GM19463 (cell line): ENCODE data around the gene IER3.

Experiments
- ATAC-seq: cut with Tn5 transposase; IDR thresholded peaks from one replicate; pipeline ENCODE4 v1.9.1; 2021; ENCODE audit warnings: mild to moderate bottlenecking, moderate library complexity; ENCODE audit not compliant: unreplicated experiment

IER3 gene, protein sequence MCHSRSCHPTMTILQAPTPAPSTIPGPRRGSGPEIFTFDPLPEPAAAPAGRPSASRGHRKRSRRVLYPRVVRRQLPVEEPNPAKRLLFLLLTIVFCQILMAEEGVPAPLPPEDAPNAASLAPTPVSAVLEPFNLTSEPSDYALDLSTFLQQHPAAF

DNA sequence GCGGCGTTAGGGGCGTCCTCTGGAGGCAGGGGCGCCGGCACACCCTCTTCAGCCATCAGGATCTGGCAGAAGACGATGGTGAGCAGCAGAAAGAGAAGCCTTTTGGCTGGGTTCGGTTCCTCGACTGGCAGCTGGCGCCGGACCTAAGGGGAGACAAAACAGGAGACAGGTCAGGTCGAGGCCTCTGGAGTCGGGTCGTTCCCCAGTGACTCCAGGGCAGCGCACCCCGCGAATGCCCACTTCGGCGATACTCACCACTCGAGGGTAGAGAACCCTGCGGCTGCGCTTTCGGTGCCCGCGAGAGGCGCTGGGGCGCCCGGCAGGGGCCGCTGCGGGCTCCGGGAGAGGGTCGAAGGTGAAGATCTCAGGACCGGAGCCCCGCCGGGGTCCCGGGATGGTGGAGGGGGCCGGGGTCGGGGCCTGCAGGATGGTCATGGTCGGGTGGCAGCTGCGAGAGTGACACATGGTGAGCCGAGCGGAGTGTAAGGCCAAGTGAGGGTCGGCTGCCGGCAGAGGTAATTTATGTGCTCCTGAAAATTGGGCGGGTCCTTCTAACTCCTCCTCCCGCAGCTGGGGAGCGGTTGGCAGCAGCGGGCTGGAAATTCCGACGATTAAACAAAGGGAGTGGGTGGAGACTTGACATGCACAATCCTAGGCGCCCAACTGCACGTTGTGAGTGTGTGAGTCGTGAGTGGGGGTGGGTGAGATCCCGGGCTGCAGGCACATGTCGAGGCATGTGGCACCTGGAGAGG is at the start of gene IER3:
TSS of gene IER3 (minus strand) at position 494 of the 752 bp plus-strand sequence. CDS start at position 465, 29 bp downstream.
- peak; percentile 31 for ATAC-seq

DNA sequence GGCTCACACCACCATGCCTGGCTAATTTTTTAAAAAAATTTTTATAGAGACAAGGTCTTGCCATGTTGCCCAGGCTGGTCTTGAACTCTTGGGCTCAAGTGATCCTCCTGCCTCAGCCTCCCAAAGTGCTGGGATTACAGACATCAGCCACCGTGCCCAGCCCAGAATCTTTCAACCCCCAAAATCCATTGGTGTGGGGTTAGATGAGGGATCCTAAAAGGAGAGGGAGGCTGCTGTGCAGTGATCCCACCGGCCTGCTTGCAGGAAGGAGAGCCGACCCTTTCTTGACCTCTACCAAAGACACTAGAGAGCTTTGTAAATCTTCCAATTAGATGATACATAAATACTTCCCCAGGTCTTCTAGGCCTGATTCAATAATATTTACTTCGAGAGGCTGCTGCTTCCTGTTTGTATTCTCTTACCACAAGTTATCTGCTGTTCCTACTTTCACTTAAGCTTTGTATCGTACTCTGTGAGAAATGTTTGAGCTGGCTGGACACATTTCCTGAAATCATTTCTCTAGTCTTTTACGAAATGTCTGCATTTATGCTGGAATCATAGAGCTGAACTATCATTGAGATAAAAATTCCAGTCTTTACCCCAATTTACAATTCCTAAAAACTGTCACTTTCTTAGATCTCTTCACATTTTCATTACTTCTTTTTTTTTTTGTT is 49.3 kb upstream of the IER3 start:
- ATAC-seq = no peak

DNA sequence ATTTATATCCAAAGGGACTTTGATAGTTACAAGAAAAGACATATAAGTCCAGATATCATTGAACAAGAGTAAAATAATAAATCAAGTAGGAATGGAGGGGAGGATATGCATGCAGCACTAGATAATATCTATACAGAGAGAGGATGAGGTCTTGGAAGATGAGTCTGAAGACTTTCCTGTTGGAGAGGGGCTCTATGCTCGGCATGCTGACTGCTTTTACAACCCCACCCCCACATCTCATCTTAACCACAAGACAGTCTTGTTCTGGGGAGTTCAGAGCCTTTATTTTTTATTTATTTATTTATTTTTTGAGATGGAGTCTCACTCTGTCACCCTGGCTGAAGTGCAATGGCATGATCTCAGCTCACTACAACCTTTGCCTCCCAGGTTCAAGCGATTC is 48.4 kb upstream of the IER3 start:
- no peak for ATAC-seq

DNA sequence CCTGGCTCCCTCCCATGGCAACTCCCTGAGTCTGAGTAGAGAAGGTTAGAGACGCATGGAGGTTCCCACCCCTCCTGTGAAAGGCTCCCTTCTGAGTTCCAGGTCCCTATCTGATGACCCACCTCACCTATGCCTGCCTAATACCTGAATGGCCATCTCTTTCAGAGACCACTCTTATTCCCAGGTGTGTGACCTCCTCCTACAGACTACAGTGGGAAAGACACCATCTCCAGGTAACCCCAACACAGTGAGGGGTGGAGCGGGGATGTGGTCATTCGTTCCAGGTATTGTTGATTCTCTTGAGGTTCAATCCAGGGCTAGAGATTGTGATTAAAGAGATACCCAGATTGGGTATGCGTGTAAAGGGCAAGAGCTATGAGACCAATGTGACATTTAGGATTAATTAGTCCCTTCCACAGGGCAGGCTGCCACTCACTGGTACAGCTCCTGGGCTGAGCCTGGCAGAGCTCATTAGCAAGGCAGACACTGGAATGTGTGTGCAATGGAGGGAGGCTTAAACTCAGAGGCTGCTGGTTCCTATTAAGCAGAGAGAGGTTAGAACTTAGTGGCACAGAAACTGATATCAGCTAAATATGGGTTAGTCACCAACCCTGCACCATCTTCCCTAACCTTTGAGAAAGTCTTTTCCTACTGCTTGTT is 46.5 kb upstream of the IER3 start:
- ATAC-seq = no peak

DNA sequence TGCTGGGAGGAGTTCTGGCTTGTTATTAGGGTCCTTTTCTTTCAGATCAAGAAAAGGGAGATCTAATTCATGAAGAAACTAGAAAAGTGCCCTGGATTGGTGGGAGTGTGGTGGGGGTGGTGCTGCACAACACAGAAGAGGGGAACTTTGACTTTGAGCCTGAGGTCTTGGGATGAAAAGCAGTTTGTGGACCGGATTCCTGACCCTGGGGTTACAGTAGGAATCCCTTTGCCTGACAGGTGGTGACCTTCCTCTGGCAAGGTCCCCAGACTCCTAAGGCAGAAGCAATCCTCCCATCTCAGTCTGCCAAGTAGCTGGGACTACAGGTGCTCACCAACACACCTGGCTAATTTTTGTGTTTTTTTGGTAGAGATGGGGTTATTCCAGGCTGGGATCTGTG is 45.3 kb upstream of the IER3 start:
- no peak for ATAC-seq

DNA sequence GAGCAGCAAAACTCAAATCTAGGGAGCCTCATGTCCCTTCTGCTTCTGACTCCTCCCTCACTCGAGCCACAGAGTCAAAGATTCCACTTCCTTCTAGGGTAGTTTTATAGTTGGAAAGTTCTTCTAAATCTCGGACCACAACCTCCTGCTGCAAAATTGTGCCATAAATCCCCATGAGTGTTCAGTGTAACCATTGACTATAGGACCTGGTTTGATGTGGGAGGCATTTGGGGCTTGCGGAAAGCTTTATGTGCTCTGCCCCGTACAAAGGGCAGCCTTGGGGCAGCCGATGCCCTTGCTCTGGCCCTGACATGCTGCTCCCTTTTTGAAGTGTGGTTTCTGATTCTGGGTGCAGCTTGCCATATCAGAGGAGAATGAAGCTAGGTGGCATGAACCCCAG is 43.6 kb upstream of the IER3 start:
- ATAC-seq = no peak

DNA sequence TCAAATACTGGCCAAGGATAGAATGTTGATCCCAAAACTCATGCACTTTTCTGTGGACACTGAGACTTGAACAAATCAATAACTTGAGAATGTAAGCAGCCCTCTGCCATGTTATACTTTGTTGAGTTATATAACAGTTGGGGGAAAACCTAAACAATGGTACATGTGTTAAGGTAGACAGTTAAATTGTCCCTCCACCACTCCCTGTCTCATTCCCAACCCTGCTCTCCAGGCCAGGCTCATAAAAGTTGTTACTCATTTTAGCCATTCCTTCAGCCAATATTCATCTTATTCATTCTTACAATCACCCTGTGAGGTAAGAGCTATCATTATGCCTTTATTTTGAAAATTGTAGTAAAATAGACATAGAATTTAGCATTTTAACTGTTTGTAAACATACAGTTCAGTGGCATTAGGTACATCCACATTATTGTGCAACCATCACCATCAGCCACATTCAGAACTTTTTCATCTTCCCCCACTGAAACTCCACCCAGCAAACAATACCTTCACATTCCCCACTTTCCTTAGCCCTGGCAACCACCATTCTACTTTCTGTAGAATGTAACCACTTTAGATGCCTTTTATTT is 38.2 kb upstream of the IER3 start:
- no peak for ATAC-seq

DNA sequence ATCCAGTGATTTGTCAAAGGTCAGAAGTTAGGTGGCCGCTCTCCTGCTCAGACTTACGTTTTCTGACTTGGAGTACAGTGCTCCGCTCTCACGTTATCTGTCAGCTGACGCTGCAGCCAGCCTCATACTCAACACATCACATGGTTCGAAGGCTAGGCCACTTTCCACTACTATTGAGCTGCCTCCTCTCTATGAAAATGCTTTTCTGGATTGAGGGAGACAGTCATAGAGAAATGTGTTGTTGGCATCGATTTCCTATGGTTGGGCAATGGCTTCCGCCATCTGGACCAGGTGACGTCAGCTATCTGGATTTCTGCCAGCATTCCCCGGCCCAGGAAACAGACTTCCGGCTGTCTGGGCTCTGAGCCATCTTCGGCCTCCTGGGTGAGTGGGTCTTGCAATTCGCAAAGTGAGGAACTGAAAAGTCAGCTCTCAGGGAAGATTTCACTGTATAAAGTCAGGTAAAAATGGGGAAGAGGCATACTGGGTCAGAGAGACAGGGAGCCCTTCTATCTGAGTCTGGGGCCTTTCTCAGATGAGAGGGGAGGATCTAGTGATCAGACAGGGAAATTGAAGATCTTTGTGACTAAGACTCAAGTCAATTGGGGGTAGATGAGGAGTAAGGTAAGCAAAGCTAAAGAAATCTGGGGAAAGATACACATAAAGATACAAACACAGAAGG is 37.5 kb upstream of the IER3 start:
- peak; percentile 51 for ATAC-seq

DNA sequence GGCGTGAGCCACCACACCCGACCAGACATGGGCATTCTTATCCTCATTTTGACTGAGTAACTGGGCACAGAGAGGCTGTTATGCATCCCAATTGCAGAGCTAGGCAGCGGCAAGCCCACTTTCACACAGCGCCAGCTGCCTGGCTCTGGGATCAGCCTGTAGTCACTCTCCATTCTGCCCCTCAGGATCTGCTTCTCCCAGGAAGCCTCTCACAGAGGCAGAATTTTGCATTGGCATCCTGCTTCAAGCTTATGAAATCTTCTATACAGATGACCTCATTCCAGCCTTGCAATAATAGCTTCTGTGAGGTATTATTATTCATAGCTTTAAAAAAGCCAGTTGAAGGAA is 37.0 kb upstream of the IER3 start:
- ATAC-seq = no peak

DNA sequence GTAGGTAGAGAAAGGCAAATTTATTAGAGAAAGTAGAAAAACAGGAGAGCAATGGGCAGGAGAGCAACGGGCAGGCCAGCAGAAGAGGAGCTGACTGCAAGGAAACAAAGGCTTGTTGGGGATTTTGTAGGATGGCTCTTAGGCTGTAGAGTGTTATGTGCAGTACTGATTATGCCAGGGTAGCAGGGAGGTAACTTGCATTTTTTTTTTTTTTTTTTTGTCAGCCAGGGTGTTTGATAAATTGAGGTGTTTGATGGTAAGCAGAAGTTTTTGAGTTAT is 36.2 kb upstream of the IER3 start:
- no peak for ATAC-seq

DNA sequence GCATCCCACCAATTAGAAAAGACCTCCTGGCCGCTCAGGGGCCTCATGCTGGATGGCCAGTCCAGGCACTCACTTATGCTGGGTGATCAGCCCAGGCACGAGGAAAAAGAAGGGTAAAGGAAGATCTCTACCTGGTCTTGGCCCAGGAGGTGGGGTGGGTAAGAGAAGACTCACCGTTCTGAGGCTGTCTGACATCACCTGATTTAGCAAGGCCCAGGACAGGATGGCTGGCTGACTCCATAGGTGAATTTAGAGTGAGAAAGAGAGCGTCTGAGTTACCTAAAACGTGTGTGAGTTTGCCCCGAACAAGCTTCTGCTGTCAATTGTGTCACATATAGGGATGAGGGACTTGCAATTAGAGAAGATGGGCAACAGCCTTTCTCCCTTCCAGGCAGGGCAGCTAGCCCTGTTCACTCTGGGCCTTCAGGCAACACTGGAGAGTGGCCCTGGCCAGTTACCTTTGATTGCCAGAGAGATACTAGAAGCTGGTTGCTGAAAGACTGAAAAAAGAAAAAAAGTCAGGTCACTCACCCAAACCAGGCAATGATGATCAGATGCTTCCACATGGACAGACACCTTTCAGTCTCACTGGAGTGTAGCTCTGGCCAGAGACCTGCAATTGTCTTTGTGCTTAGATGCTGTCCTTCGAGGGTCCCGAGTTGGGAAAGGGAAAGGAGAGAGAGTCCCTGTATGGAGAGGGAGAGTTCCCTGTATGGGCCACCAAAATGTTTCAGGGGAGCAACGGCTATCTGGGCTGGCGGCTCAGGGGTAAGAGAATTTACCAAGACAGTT is 35.7 kb upstream of the IER3 start:
- no peak for ATAC-seq

DNA sequence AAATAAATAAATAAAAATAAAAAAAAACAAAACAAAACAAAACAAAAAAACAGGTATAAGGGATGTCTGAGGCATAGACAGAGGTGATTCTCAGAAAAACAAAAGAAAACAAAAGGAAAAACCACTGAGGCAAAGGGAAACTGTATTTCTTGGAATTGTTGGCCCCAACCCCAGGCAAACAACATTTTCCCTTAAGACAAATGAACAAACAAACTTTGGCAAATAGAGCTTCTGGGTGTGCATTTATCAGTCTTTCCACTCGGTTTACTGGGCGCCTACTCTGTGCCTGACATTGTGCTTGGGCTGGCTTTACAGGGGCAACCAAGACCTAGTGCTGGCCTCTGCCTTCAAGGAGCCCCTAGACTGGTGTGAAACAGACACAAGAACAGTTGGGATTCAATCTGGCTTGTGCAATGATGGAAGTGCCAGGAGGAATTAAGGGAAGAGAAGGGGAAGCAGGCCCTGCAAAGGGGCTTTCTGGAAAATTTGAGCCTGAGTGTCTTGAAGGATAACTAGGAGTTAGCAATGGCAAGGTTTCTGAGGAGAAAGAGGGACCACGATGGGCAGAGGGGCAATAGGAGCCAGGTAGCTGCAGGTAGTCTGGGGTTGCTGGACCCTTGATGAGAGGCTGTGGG is 33.8 kb upstream of the IER3 start:
- no peak for ATAC-seq

DNA sequence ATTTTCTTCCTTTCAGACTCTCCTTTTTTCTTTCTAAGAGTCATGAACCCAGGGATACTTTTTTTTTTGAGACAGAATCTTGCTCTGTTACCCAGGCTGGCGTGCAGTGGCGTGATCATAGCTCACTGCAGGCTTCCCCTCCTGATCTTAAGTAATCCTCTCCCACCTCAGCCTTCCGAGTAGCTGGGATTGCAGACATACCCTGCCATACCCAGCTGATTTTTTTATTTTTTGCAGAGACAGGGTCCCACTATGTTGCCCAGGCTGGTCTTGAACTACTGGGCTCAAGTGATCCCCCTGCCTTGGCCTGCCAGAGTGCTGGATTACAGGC is 32.8 kb upstream of the IER3 start:
- ATAC-seq = no peak

DNA sequence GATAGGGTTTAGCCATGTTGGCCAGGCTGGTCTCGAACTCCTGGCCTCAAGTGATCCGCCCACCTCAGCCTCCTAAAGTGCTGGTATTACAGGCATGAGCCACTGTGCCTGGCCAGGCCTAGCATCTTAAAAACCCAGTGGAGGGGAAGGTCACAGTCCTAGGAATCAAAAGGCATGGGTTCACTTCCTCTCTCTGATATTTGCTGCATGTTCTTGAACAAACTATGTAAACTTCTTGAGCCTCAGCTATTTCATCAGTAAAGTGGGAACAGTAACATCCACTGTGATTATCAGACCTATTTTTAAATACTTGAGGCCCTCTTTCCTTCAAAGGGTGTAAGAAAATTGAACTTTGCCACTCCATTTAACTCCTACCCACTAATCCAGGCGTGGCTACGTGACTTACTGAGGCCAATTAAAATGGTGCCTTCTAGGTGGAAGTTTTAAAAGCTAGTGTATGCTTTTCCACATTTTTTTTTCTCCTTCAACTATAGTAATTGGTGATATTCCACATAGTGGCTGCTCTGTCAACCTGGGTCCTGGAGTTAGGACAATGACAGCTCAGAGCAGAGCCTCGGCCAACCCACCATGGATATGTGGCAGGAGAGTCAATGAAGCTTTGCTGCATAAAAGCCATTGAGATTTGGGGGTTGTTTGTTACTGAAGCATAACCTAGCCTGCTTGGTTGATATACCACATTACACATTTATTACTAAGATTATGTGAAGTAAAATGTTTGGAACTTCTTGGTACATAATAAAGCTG is 32.2 kb upstream of the IER3 start:
- no peak for ATAC-seq

DNA sequence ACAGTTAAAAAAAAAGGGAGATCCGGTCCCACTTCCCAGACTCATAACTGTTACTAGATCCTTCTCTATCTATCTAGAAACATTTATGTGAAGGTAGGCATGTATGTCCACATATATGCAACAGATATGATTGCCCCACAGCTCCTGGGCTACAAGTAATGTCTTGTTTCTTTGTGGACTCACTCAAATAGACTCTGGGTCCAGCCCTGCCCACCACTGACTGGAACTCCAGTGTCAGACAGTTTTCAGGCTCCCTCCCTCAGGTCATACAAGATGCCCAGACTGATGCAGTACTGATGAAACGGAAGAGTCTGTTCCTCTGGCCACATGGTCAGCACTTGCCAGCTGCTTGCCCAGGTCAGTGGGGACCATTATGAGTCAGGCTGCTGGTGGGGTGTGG is 30.8 kb upstream of the IER3 start:
- no peak for ATAC-seq

DNA sequence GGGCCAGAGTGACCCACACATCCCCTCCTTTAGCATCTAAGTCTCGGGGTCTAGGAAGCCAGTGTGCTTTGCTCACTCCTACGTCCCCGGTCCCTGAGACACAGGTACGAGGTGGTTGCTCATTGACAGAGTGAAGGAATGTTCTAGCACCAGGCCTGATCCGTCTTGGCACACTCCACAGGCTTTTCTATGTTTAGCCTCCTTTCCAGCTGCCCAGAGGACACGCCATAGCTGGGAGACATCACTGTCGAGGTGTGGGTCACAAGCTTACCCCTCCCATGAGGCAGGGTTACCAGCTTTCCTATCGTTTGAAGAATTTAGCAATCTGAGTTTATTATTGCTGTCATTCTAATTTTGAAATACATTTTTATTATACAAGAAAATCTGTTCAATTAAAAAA is 30.4 kb upstream of the IER3 start:
- no peak for ATAC-seq

DNA sequence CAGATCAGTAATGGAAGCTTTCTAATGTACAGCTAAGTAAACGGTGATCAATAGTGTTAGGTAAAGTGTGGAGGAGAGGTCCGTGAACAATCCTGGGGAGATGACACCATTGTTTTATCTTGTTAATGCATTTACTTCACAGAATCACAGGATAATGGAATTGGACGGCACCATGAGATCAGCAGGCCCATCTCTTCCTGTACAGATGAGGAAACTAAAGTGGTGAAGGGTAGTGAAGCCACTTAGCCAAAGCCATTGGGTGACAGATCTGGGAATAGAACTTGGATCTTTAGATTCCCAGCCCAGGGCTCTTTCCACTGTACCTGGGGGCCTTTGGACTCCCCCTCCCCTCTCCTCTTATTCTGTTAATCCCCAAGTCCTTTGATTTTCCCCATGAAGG is 26.2 kb upstream of the IER3 start:
- ATAC-seq = no peak

DNA sequence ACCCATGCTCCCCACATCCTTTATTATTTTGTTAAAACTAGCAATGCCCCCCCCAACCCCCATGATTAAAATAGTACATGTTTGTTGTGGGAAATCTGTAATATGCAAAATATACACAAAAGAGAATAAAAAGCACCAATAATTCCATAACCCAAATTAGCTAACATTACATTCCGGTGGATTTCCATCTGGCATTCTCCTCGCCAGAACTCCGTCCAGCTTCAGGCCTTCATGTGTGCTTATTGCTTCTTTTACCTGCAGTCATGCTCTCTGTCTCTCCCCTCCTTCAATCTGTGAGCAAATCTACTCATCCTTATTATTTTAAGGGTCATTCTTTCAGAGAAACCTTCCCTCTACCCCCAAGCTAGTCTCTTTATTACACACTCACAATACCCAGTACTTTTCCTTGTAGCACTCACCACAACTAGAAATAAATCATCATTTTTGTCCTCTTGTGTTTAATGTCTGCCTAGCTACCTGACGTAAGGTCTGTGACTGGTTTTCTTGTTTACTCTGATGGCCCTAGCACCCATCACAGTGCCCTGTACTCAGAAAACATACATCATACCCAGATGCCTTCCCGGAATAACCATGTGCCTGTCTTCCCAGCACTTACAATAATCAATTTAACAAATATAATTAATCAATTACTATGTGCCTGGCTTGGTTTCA is 25.6 kb upstream of the IER3 start:
- ATAC-seq = no peak
